Body of pancreas (tissue), 4 donors: ENCODE measurements around the gene CYFIP1.

Source experiments
- CTCF ChIP-seq, 7 experiments: fragments of 450-650 bp in 4 of 7; fragments of 200-600 bp in 3 of 7; sonication (generic) in 3 of 7; IDR thresholded peaks; one replicate each; pipeline ENCODE4 v1.5.1; 2016 to 2019; ENCODE audit warnings: antibody characterized with exemption in 7 of 7
- POLR2A ChIP-seq, 3 donors: fragments of 450-650 bp; IDR thresholded peaks; one replicate each; pipeline ENCODE4 v1.6.1; 2016; ENCODE audit warnings: antibody characterized with exemption in 3 of 3, mild to moderate bottlenecking in 2 of 3

- TF ChIP-seq CTCF (IDR thresholded peaks at IDR 0.05) = no peak
- no peak for TF ChIP-seq POLR2A (IDR thresholded peaks at IDR 0.05)
These were observed 31.1 kb downstream of the CYFIP1 start for GRCh38 chr15:22949074-22949547.
